ENCODE results near the gene ARL13B. TPM values are rescaled to one million over a fixed set of nuclear protein-coding genes. Genes with fewer than 3 reads are reported as not detected.

Gene ARL13B
- total and polyA plus RNA-seq, 3 donors from 2014 or later = 6.2 to 15.4 (median 14.9) TPM

DNA sequence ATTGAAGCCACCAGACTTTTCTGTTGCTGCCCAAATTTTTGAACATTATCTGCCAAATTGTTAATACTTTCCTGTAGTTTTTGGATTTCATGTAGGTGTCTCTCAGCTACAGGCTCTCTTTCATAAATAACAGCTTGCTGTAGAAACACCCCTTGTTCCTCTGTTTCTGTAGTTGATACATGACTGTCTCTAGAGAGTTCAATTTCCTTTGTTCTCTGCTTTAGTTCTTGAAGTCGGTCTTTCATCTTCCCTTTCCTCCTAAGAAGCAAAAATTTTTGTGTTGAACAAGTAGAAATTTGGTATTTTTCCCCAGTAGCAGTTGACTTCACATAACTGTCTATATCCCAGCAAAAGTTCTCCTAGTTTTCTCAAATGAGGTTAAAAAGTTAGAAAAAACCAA lies 35.1 kb downstream of the ARL13B start:
- WGBS, 2 donors = 68 to 89% methylated on average over 1 of the region's 1 CpG
- Histone ChIP-seq H3K4me1 (no peaks in the 10 kb centered on the region), H3K9me3 (no peaks in the 10 kb centered on the region), H3K27me3 (no peaks in the 10 kb centered on the region), H3K4me3 (no peak overlapping the region), H3K27ac (no peak overlapping the region), H3K36me3 (ENCODE audit: low read depth, missing control alignments) (no peaks in the 10 kb centered on the region)
- TF ChIP-seq CTCF (IDR thresholded peaks at IDR 0.05) (no peak), POLR2A (IDR thresholded peaks at IDR 0.05) (no peak)
- intact Hi-C loops (cut with DNase I; ENCODE audit: low total_unique reads) = no loop called here
- no peak for DNase-seq

- no peaks in the 10 kb centered on the region for H3K36me3 ChIP-seq (ENCODE audit: low read depth, missing control alignments)
- H3K27me3 ChIP-seq = no peaks in the 10 kb centered on the region
- DNase-seq = no peak
- no peak overlapping the region for H3K4me3 ChIP-seq
- peaks cover 7% of the 10 kb centered on the region for H3K4me1 ChIP-seq
- TF ChIP-seq CTCF (IDR thresholded peaks at IDR 0.05) (no peak), POLR2A (IDR thresholded peaks at IDR 0.05) (no peak)
- H3K27ac ChIP-seq = no peak overlapping the region
- H3K9me3 ChIP-seq = no peaks in the 10 kb centered on the region
- WGBS, 2 donors = 56 to 67% methylated on average over 2 of the region's 2 CpGs
- intact Hi-C loops (cut with DNase I; ENCODE audit: low total_unique reads) = no loop called here
These were observed 39.7 kb downstream of the ARL13B start for GRCh38 chr3:94019659-94020058.

- H3K4me1 ChIP-seq = peaks cover 7% of the 10 kb centered on the region
- no peaks in the 10 kb centered on the region for H3K9me3 ChIP-seq
- DNase-seq = no peak
- no peaks in the 10 kb centered on the region for H3K36me3 ChIP-seq (ENCODE audit: low read depth, missing control alignments)
- H3K27me3 ChIP-seq = no peaks in the 10 kb centered on the region
- WGBS, 2 donors = 81 to 84% methylated on average over 3 of the region's 3 CpGs
- TF ChIP-seq CTCF (IDR thresholded peaks at IDR 0.05) (no peak), POLR2A (IDR thresholded peaks at IDR 0.05) (no peak)
- intact Hi-C loops (cut with DNase I; ENCODE audit: low total_unique reads) = no loop called here
- H3K4me3 ChIP-seq = no peak overlapping the region
- H3K27ac ChIP-seq = no peak overlapping the region
These were observed 40.3 kb downstream of the ARL13B start for GRCh38 chr3:94020293-94020692.

DNA sequence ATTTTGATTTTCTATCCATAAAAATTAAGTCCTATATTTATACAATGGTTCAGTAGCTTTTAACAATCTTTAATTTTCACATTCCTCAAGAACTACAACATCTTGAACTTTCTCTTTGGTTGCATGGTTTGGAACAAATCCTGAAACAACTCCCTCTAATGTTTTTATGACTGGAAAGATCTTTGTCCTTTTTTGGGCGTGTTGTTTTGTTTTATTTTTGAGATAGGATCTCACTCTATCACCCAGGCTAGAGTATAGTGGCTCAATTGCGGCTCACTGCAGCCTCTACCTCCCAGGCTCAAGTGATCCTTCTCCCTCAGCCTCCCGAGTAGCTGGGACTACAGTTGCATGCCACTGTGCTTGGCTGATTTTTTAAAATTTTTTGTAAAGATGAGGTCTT lies 44.4 kb downstream of the ARL13B start:
- no peak for DNase-seq
- intact Hi-C loops (cut with DNase I; ENCODE audit: low total_unique reads) = no loop called here
- no peak overlapping the region for H3K27ac ChIP-seq

More for the DNA sequence above, 44.4 kb downstream of the ARL13B start:
- Histone ChIP-seq H3K9me3 (no peaks in the 10 kb centered on the region), H3K4me1 (peaks cover 7% of the 10 kb centered on the region), H3K27me3 (no peaks in the 10 kb centered on the region), H3K4me3 (no peak overlapping the region), H3K36me3 (ENCODE audit: low read depth, missing control alignments) (no peaks in the 10 kb centered on the region)
- WGBS, 2 donors = 57 to 65% methylated on average over 3 of the region's 3 CpGs
- no peak for TF ChIP-seq POLR2A (IDR thresholded peaks at IDR 0.05)
- no peak for TF ChIP-seq CTCF (IDR thresholded peaks at IDR 0.05)
